Measurements from ENCODE around the gene CDKN2B. TPM values are rescaled to one million over a fixed set of nuclear protein-coding genes. Genes with fewer than 3 reads are reported as not detected.
A peak's percentile ranks its signal among the peaks of the same experiment; 100 is the strongest.
"Not testable (repeated sequence)": the region's sequence is repeated elsewhere in the genome, so short reads cannot be mapped to it uniquely, and the experiment has no call there.

CDKN2B gene
- total RNA-seq = 10 to 100 TPM in 3 of 4 donors, 1 to 10 TPM in 1; 9.9 to 14.6 (median 12.2) TPM

- WGBS = under 1% methylated on average over 30 of the region's 86 CpGs
- intact Hi-C loops (cut with DNase I) = loop anchor here (2.0 to 10.0 kb wide), 3 partner anchors 14 to 226 kb away; partner anchors contain the start of genes CDKN2A and CDKN2B-AS1
- TF ChIP-seq CTCF (IDR thresholded peaks at IDR 0.05) (peak; percentile 78 to 91 (median 90)), POLR2A (IDR thresholded peaks at IDR 0.05; ENCODE audit: low read depth) (peak; percentile 38), EP300 (IDR thresholded peaks at IDR 0.05) (no peak), POLR2AphosphoS5 (IDR thresholded peaks at IDR 0.05) (peak; percentile 93 to 96)
- H3K36me3 ChIP-seq = no peaks in the 10 kb centered on the region
- H3K27me3 ChIP-seq = peaks cover 0 to 33% (median 2%) of the 10 kb centered on the region in 4 donors
- H3K4me1 ChIP-seq = peaks cover 12 to 33% (median 19%) of the 10 kb centered on the region in 4 donors
- H3K27ac ChIP-seq (replicated peaks in 1 of 4) = peak within 1 kb of the TSS; percentile 84 to 94 (median 91)
- H3K4me3 ChIP-seq = peak within 1 kb of the TSS; percentile 70 to 77 (median 73)
- no peaks in the 10 kb centered on the region for H3K9me3 ChIP-seq
- DNase-seq (ENCODE audit: extremely low spot score) = peak; percentile 96
Measured at GRCh38 chr9:22008717-22009505, at the start of gene CDKN2B. Gene CDKN2B (minus strand): TSS chr9:22009305. CDS start chr9:22008953, 352 bp downstream.

- H3K4me3 ChIP-seq; H3K4me1 ChIP-seq; intact Hi-C loops (cut with DNase I); H3K36me3 ChIP-seq; H3K27ac ChIP-seq (replicated peaks in 1 of 4); DNase-seq (ENCODE audit: extremely low spot score); H3K27me3 ChIP-seq; H3K9me3 ChIP-seq: not testable (repeated sequence)
- WGBS = 97% methylated on average over 6 of the region's 6 CpGs
Measured at GRCh38 chr9:22057972-22058371, 48.9 kb upstream of the CDKN2B start.

GRCh38 chr9:22056402-22056801 lies 47.3 kb upstream of the CDKN2B start:
- peak; percentile 34 for DNase-seq (ENCODE audit: extremely low spot score)
- H3K27ac ChIP-seq (replicated peaks in 1 of 4) = no peak overlapping the region
- H3K27me3 ChIP-seq = no peaks in the 10 kb centered on the region
- intact Hi-C loops (cut with DNase I) = no loop called here
- no peaks in the 10 kb centered on the region for H3K36me3 ChIP-seq
- TF ChIP-seq EP300 (IDR thresholded peaks at IDR 0.05) = no peak
- no peak for TF ChIP-seq POLR2AphosphoS5 (IDR thresholded peaks at IDR 0.05)
- TF ChIP-seq CTCF (IDR thresholded peaks at IDR 0.05) = no peak
- no peak for TF ChIP-seq POLR2A (IDR thresholded peaks at IDR 0.05; ENCODE audit: low read depth)
- no peaks in the 10 kb centered on the region for H3K4me1 ChIP-seq
- WGBS = 45% methylated on average over 3 of the region's 3 CpGs
- H3K4me3 ChIP-seq = no peak overlapping the region
- no peaks in the 10 kb centered on the region for H3K9me3 ChIP-seq

GRCh38 chr9:22055090-22055489 lies 46.0 kb upstream of the CDKN2B start:
- no peak overlapping the region for H3K27ac ChIP-seq (replicated peaks in 1 of 4)
- H3K4me3 ChIP-seq = no peak overlapping the region
- H3K36me3 ChIP-seq = no peaks in the 10 kb centered on the region
- TF ChIP-seq POLR2A (IDR thresholded peaks at IDR 0.05; ENCODE audit: low read depth) = no peak
- no peak for TF ChIP-seq CTCF (IDR thresholded peaks at IDR 0.05)
- no peak for TF ChIP-seq POLR2AphosphoS5 (IDR thresholded peaks at IDR 0.05)
- no peak for DNase-seq (ENCODE audit: extremely low spot score)
- no peaks in the 10 kb centered on the region for H3K4me1 ChIP-seq
- H3K27me3 ChIP-seq = no peaks in the 10 kb centered on the region
- intact Hi-C loops (cut with DNase I) = no loop called here
- no peaks in the 10 kb centered on the region for H3K9me3 ChIP-seq

GRCh38 chr9:22054529-22054928 lies 45.4 kb upstream of the CDKN2B start:
- DNase-seq (ENCODE audit: extremely low spot score) = no peak
- TF ChIP-seq POLR2A (IDR thresholded peaks at IDR 0.05; ENCODE audit: low read depth) = no peak
- no peaks in the 10 kb centered on the region for H3K27me3 ChIP-seq
- intact Hi-C loops (cut with DNase I) = no loop called here
- no peak overlapping the region for H3K27ac ChIP-seq (replicated peaks in 1 of 4)
- H3K36me3 ChIP-seq = no peaks in the 10 kb centered on the region
- no peaks in the 10 kb centered on the region for H3K9me3 ChIP-seq
- no peak overlapping the region for H3K4me3 ChIP-seq
- WGBS = 93% methylated on average over 2 of the region's 2 CpGs
- H3K4me1 ChIP-seq = no peaks in the 10 kb centered on the region
